GM19025 (cell line): ENCODE data around the gene RNF217.

Experiments used
- ATAC-seq: cut with Tn5 transposase; IDR thresholded peaks from one replicate; pipeline ENCODE4 v1.9.1; 2021; ENCODE audit warnings: mild to moderate bottlenecking, low read depth, moderate library complexity; ENCODE audit not compliant: unreplicated experiment

RNF217 gene

GRCh38 chr6:124987999-124988591 is 25.9 kb downstream of the RNF217 start:
- no peak for ATAC-seq

GRCh38 chr6:124989136-124989983 is 27.1 kb downstream of the RNF217 start:
- ATAC-seq = no peak

DNA sequence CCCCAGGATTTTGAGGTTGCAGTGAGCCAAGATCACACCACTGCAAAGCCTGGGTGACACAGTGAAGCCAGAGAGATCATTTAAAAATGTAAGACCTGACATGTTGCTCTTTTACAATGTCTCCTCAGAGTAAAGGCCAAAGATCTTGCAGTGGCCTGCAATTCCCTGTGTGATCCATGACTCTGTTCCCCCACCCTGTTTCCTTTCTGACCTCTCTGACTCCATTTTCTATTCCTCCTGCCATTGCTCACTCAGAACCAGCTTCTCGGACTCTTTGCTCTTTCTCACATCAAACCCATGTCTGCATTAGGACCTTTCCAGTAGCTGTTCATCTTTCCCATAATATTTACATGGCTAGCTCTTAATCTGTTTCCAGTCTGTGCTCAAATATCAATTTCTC is 28.8 kb downstream of the RNF217 start:
- no peak for ATAC-seq

DNA sequence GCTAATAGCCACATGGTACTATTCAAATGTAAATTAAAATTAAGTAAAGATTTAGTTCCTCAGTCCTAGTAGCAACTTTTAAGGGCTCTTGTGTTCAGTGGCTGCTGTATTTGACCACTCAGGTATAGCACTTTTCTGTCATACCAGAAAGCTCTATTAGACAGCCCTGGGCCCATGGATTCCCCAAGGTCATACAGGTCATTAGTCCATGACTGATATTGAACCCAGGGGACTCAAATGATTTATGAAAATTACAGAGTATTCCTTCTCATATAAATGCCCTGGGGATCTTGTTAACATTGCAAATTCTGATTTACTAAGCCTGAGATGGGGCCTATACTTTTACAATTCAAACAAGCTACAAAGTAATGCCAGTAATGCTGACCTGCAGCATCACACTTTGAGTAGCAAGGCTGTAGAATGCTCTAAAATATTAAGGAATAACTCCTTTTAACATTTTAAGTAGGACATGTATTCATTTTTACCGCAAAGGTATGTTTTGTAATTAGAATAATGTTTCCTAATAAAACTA is 29.6 kb downstream of the RNF217 start:
- no peak for ATAC-seq

- ATAC-seq = no peak
Measured at GRCh38 chr6:124993327-124993726, 31.1 kb downstream of the RNF217 start.

- no peak for ATAC-seq
Measured at GRCh38 chr6:124994648-124995047, 32.4 kb downstream of the RNF217 start.

GRCh38 chr6:124995131-124995530 is 32.9 kb downstream of the RNF217 start:
- no peak for ATAC-seq

DNA sequence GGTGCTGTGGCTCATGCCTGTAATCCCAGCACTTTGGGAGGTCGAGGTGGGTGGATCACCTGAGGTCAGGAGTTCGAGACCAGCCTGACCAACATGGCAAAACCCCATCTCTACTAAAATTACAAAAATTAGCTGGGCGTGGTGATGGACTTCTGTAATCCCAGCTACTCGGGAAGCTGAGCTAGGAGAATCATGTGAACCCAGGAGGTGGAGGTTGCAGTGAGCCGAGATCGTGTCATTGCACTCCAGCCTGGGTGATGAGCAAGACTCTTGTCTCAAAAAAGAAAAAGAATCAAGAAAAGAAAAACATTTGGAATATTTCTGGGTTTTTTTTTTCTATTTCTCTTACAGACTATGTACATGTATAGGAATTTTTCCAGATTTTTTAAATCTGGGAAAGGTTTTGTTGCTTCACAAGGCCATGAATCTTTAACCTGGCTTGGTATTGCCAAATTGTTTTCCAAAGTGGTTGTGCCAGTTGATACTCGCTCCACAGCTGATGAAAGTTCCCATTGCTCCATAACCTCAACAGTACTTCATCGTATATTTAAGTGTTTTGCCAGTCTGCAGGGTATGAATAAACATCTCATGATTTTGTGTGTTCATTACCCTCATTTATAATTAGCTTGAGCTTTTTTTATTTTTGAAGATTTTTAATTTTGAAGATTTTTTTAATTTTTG is 33.5 kb downstream of the RNF217 start:
- ATAC-seq = no peak

- ATAC-seq = no peak
Measured at GRCh38 chr6:124996411-124996810, 34.2 kb downstream of the RNF217 start.

- no peak for ATAC-seq
Measured at GRCh38 chr6:124997196-124997875, 35.1 kb downstream of the RNF217 start.

- no peak for ATAC-seq
Measured at GRCh38 chr6:124999105-124999764, 37.0 kb downstream of the RNF217 start.

DNA sequence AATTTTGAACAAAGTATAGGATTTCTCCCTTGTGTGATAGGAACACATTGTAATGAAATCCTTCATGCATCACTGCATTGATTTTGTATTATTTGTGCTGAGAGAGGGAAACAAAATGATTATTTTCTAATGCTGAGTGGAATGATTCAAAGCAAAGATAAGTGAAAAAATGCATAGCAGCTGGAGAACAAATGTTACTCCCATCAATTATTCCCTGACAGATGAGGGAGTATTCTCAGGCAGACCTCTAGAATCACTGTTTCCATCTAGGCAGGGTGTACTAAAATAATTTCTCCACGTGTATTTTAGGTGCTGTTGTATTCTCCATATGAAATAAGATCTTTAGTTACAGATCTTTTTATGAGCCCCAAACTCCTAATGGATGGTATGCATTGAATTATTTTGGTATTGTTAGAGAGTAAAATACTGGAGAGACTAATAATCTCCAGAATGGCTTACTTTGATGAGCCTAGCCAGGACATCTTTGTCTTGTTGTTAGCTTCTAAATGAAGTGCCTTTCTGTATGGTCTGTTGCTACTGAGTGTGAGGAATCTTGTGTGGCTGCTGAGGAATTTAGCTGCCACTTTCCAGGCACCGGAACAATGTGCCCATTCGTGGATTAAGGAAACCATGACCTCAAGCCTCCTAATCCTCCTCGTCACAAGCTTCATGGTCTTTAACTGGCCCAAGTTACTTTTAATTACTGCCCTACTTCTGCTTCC is 39.6 kb downstream of the RNF217 start:
- ATAC-seq = no peak

GRCh38 chr6:125002406-125002741 is 40.1 kb downstream of the RNF217 start:
- no peak for ATAC-seq

- ATAC-seq = no peak
Measured at GRCh38 chr6:125003070-125003469, 40.8 kb downstream of the RNF217 start.

DNA sequence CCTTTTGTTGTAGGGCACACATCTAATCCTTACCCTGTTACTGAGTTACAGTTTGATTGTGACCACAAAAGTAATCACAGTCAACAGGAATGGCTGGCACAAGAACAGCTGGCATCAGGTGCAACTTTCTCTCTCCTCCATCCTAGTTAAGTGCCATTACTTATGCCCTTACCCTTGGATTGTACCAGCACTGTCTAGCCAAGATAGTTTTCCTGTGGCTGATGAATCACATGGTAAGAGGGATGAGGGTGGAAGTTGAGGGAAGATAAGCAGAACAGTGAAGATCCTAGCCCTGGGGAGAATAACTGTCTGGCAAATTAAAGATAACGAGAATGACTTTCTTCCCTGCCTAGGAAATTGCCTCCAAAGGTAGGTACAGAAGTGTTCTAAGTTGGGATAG is 42.0 kb downstream of the RNF217 start:
- no peak for ATAC-seq

DNA sequence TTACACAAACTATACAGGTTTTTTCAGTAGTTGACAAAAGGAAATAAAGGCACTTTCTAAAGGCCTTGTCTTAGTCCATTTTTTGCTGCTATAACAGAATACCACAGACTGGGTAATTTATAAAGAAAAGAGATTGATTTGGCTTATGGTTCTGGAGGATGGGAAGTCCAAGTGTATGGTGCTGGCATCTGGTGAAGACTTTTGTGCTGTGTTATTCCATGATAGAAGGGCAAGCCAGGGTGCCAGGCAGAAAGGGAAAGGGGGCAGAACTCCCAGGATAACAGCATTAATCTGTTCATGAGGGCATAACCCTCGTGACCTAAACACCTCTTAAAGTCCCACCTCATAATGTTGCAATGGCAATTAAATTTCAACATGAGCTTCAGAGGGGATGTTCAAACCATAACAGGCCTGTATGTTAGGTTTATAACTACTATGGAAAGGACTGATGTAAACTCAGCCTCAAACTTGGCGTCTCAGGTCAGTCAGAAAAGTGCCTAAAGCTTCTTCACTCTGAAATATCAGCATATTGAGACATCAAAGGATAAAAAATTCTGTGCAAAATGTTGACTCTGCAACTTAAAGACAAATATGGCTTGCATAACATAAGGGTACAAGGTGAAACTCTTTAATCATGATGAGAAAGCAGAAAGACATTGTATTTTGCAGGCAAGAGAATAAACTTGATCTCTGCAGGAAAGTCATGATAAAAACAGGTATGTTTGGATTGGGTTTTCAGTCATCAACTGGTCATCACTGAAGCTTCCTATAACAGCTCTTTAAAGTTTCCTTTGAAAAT is 42.8 kb downstream of the RNF217 start:
- ATAC-seq = no peak

GRCh38 chr6:125008261-125008703 is 46.0 kb downstream of the RNF217 start:
- ATAC-seq = no peak

GRCh38 chr6:125008957-125009356 is 46.7 kb downstream of the RNF217 start:
- no peak for ATAC-seq

- ATAC-seq = no peak
Measured at GRCh38 chr6:125009578-125009977, 47.3 kb downstream of the RNF217 start.
